ENCODE results near the gene HOXD8. TPM values are rescaled to one million over a fixed set of nuclear protein-coding genes. Genes with fewer than 3 reads are reported as not detected.

Gene HOXD8
- total and polyA plus RNA-seq, 2 donors (not counting 1 experiment from before 2014, with no cell fraction given): not detected

- no peak overlapping the region for H3K9ac ChIP-seq (ENCODE audit: insufficient read depth, low read length)
- H2AFZ ChIP-seq (ENCODE audit: low read length): no peak overlapping the region
- H4K20me1 ChIP-seq (ENCODE audit: control insufficient read depth, extremely low read depth, insufficient read depth, low read length): no peaks in the 10 kb centered on the region
- no peaks in the 10 kb centered on the region for H3K4me1 ChIP-seq (ENCODE audit: control insufficient read depth, extremely low read depth, insufficient read depth, low read length)
- TF ChIP-seq CTCF (conservative IDR thresholded peaks at IDR 0.05 in 1 of 2, IDR thresholded peaks at IDR 0.05 in 1 of 2; ENCODE audit: low read depth in 1 of 2, low read length in 2 of 2) (no peak), EZH2 (IDR thresholded peaks at IDR 0.05; ENCODE audit: low read length, missing control alignments) (no peak)
- no peaks in the 10 kb centered on the region for H3K9me3 ChIP-seq (ENCODE audit: control insufficient read depth, insufficient read depth, low read depth, low read length)
- no peak overlapping the region for H3K27ac ChIP-seq (ENCODE audit: insufficient read depth, low read length)
- H3K4me3 ChIP-seq (replicated peaks in 1 of 4; ENCODE audit: control extremely low read depth in 1 of 4, insufficient read depth in 1 of 4, low read depth in 3 of 4, low read length in 4 of 4): no peak overlapping the region
- DNase-seq (ENCODE audit: low read depth in 2 of 2): no peak
- peaks cover 73% of the 10 kb centered on the region for H3K27me3 ChIP-seq (ENCODE audit: control insufficient read depth, insufficient read depth, low read length)
- no peak overlapping the region for H3K4me2 ChIP-seq (ENCODE audit: extremely low read depth, insufficient read depth, low read length)
- no peaks in the 10 kb centered on the region for H3K36me3 ChIP-seq (ENCODE audit: control insufficient read depth, insufficient read depth, low read length)
- no peaks in the 10 kb centered on the region for H3K79me2 ChIP-seq (ENCODE audit: control insufficient read depth, insufficient read depth, low read length)
Observed at GRCh38 chr2:176155356-176156044, 26.0 kb downstream of the HOXD8 start.

DNA sequence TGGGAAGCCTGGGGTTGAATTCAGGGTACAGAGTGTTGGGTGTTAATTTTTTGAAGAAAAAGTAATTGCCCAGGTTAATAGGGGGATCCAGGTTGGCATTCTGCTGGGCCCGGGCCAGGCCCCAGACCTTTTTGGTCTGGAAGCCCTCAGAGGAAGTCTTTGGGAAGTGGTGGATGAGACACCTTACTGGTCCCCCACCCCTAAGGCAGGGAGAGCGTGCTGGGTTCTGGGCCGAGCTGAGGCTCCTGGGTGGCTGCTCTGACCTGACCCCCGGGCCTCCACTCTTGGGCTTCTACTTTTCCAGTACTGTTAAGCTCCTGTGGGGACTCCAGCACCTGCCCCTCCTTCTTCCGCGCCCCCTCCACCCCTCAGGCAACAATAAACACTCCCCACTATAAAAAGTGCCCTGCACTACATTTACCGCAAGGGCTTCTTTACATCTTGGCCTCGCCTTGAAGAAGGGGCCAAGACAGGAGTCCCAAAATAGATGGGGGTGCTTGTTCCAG lies 26.8 kb downstream of the HOXD8 start:
- Histone ChIP-seq H3K4me1 (ENCODE audit: control insufficient read depth, extremely low read depth, insufficient read depth, low read length) (no peaks in the 10 kb centered on the region), H3K79me2 (ENCODE audit: control insufficient read depth, insufficient read depth, low read length) (no peaks in the 10 kb centered on the region), H3K27ac (ENCODE audit: insufficient read depth, low read length) (no peak overlapping the region), H3K36me3 (ENCODE audit: control insufficient read depth, insufficient read depth, low read length) (no peaks in the 10 kb centered on the region), H2AFZ (ENCODE audit: low read length) (no peak overlapping the region), H3K4me2 (ENCODE audit: extremely low read depth, insufficient read depth, low read length) (no peak overlapping the region), H3K4me3 (replicated peaks in 1 of 4; ENCODE audit: control extremely low read depth in 1 of 4, insufficient read depth in 1 of 4, low read depth in 3 of 4, low read length in 4 of 4) (no peak overlapping the region), H3K9ac (ENCODE audit: insufficient read depth, low read length) (no peak overlapping the region), H3K9me3 (ENCODE audit: control insufficient read depth, insufficient read depth, low read depth, low read length) (no peaks in the 10 kb centered on the region), H4K20me1 (ENCODE audit: control insufficient read depth, extremely low read depth, insufficient read depth, low read length) (no peaks in the 10 kb centered on the region), H3K27me3 (ENCODE audit: control insufficient read depth, insufficient read depth, low read length) (peaks cover 72% of the 10 kb centered on the region)
- no peak for DNase-seq (ENCODE audit: low read depth in 2 of 2)
- TF ChIP-seq CTCF (conservative IDR thresholded peaks at IDR 0.05 in 1 of 2, IDR thresholded peaks at IDR 0.05 in 1 of 2; ENCODE audit: low read depth in 1 of 2, low read length in 2 of 2): no peak
- no peak for TF ChIP-seq EZH2 (IDR thresholded peaks at IDR 0.05; ENCODE audit: low read length, missing control alignments)

- no peaks in the 10 kb centered on the region for H3K9me3 ChIP-seq (ENCODE audit: control insufficient read depth, insufficient read depth, low read depth, low read length)
- no peak within 1 kb of the TSS for H2AFZ ChIP-seq (ENCODE audit: low read length)
- H3K27ac ChIP-seq (ENCODE audit: insufficient read depth, low read length): no peak within 1 kb of the TSS
- H3K36me3 ChIP-seq (ENCODE audit: control insufficient read depth, insufficient read depth, low read length): no peaks in the 10 kb centered on the region
- TF ChIP-seq CTCF (conservative IDR thresholded peaks at IDR 0.05 in 1 of 2, IDR thresholded peaks at IDR 0.05 in 1 of 2; ENCODE audit: low read depth in 1 of 2, low read length in 2 of 2) (no peak), EZH2 (IDR thresholded peaks at IDR 0.05; ENCODE audit: low read length, missing control alignments) (peak; percentile 27)
- no peaks in the 10 kb centered on the region for H3K79me2 ChIP-seq (ENCODE audit: control insufficient read depth, insufficient read depth, low read length)
- no peak within 1 kb of the TSS for H3K4me3 ChIP-seq (replicated peaks in 1 of 4; ENCODE audit: control extremely low read depth in 1 of 4, insufficient read depth in 1 of 4, low read depth in 3 of 4, low read length in 4 of 4)
- no peaks in the 10 kb centered on the region for H3K4me1 ChIP-seq (ENCODE audit: control insufficient read depth, extremely low read depth, insufficient read depth, low read length)
- peaks cover 73% of the 10 kb centered on the region for H3K27me3 ChIP-seq (ENCODE audit: control insufficient read depth, insufficient read depth, low read length)
- no peaks in the 10 kb centered on the region for H4K20me1 ChIP-seq (ENCODE audit: control insufficient read depth, extremely low read depth, insufficient read depth, low read length)
- no peak within 1 kb of the TSS for H3K4me2 ChIP-seq (ENCODE audit: extremely low read depth, insufficient read depth, low read length)
- no peak within 1 kb of the TSS for H3K9ac ChIP-seq (ENCODE audit: insufficient read depth, low read length)
- DNase-seq (ENCODE audit: low read depth in 2 of 2): peak in 1 of 2 donors; percentile 69
Observed at GRCh38 chr2:176156807-176157498, 27.4 kb downstream of the HOXD8 start, which contains the start of gene HOXD3. Gene HOXD3 (plus strand): TSS chr2:176157307. CDS start chr2:176169115, 11,808 bp downstream.
